Endodermal cell (in vitro differentiated cells): ENCODE results near the gene ZSWIM8. TPM values are rescaled to one million over a fixed set of nuclear protein-coding genes. Genes with fewer than 3 reads are reported as not detected.

Source experiments
- DNase-seq: peaks from one replicate; pipeline ENCODE4 v3.0.0-alpha.2; 2017
- H3K27ac ChIP-seq: 2 replicates; pipeline ENCODE4 v1.5.1; 2013; ENCODE audit warnings: mild to moderate bottlenecking, low read depth, low read length, moderate library complexity
- H3K27me3 ChIP-seq: 2 replicates; pipeline ENCODE4 v1.6.1; 2013; ENCODE audit warnings: mild to moderate bottlenecking, low read length, moderate library complexity; ENCODE audit not compliant: insufficient read depth, control insufficient read depth, poor library complexity, severe bottlenecking
- H3K36me3 ChIP-seq: 2 replicates; pipeline ENCODE4 v1.7.0; 2013; ENCODE audit warnings: mild to moderate bottlenecking, low read length, moderate library complexity; ENCODE audit not compliant: control insufficient read depth, insufficient read depth
- H3K4me1 ChIP-seq: one replicate; pipeline ENCODE4 v1.7.0; 2013; ENCODE audit warnings: low read length; ENCODE audit not compliant: control insufficient read depth, insufficient read depth
- H3K4me3 ChIP-seq: 2 replicates; pipeline ENCODE4 v1.5.1; 2013; ENCODE audit warnings: mild to moderate bottlenecking, low read length, moderate library complexity
- H3K9ac ChIP-seq: 2 replicates; pipeline ENCODE4 v1.6.1; 2013; ENCODE audit warnings: mild to moderate bottlenecking, low read length, moderate library complexity; ENCODE audit not compliant: poor library complexity, severe bottlenecking; ENCODE audit errors: extremely low read depth
- H3K9me3 ChIP-seq: 2 replicates; pipeline ENCODE4 v1.6.1; 2013; ENCODE audit warnings: mild to moderate bottlenecking, low read length, moderate library complexity; ENCODE audit not compliant: control insufficient read depth
- H3K27ac Mint-ChIP-seq: 2 replicates; pipeline ENCODE4 v1.8.0; 2020; ENCODE audit warnings: mixed read lengths
- H3K27me3 Mint-ChIP-seq: 2 replicates; pipeline ENCODE4 v1.8.0; 2021; ENCODE audit warnings: mild to moderate bottlenecking, mixed read lengths; ENCODE audit not compliant: insufficient read depth
- H3K36me3 Mint-ChIP-seq: 2 replicates; pipeline ENCODE4 v1.8.0; 2020; ENCODE audit warnings: low read depth, mixed read lengths
- H3K4me1 Mint-ChIP-seq: 2 replicates; pipeline ENCODE4 v1.8.0; 2020; ENCODE audit warnings: mixed read lengths
- H3K4me3 Mint-ChIP-seq: 2 replicates; pipeline ENCODE4 v1.8.0; 2020; ENCODE audit warnings: mild to moderate bottlenecking, moderate library complexity, mixed read lengths
- H3K9me3 Mint-ChIP-seq: 2 replicates; pipeline ENCODE4 v1.8.0; 2020; ENCODE audit warnings: mild to moderate bottlenecking, mixed read lengths
- CTCF ChIP-seq: fragments of 200-600 bp; sonication (generic); conservative IDR thresholded peaks from 2 replicates; pipeline ENCODE4 v1.5.0; 2021; ENCODE audit warnings: antibody characterized with exemption, mild to moderate bottlenecking
- WGBS, 2 experiments: methylation state at CpG; one replicate each; pipeline versions ENCODE4 v1.1.5 to v1.1.7; 2013; ENCODE audit warnings: missing lambda C conversion rate in 2 of 2, mixed read lengths in 1 of 2; ENCODE audit not compliant: insufficient coverage in 1 of 2, insufficient read length in 1 of 2; 5-methylcytosine and 5-hydroxymethylcytosine counted together
- total RNA-seq, 2 donors: library from RNA; stranded (reverse); fragmentation: NEBNext Ultra II Directional in 1 of 2; extraction: Animal tissue kit (Norgen Biotek cat#: 25700) in 1 of 2; gene quantifications; 2 replicates in 1 of 2; 3 replicates in 1 of 2; pipeline ENCODE4 v1.2.1, GENCODE V29; 2021

The ZSWIM8 gene
- total RNA-seq, 2 donors from 2014 or later, result 75.9 to 79.8 TPM

GRCh38 chr10:73780966-73781365 lies 4.4 kb upstream of the ZSWIM8 start:
- no peak for TF ChIP-seq CTCF
- Mint-ChIP-seq H3K4me1 (peaks cover 18% of the 10 kb centered on the region), H3K27ac (peak overlapping the region; percentile 66), H3K27me3 (no peaks in the 10 kb centered on the region), H3K9me3 (no peaks in the 10 kb centered on the region), H3K36me3 (peaks cover 14% of the 10 kb centered on the region), H3K4me3 (peak overlapping the region; percentile 89)
- H3K27ac ChIP-seq, result no peak overlapping the region
- 52 to 54% methylated on average over 11 of the region's 11 CpGs for WGBS, 2 experiments
- H3K27me3 ChIP-seq, result no peaks in the 10 kb centered on the region
- H3K36me3 ChIP-seq, result peaks cover 29% of the 10 kb centered on the region
- peak overlapping the region; percentile 89 for H3K4me3 ChIP-seq
- DNase-seq, result no peak
- H3K4me1 ChIP-seq, result peaks cover 5% of the 10 kb centered on the region
- H3K9ac ChIP-seq, result peak overlapping the region; percentile 72
- H3K9me3 ChIP-seq, result no peaks in the 10 kb centered on the region

GRCh38 chr10:73781548-73781878 lies 3.9 kb upstream of the ZSWIM8 start:
- TF ChIP-seq CTCF, result no peak
- Histone ChIP-seq H3K9me3 (no peaks in the 10 kb centered on the region), H3K9ac (peak overlapping the region; percentile 72), H3K27me3 (no peaks in the 10 kb centered on the region), H3K4me1 (peaks cover 6% of the 10 kb centered on the region), H3K36me3 (peaks cover 29% of the 10 kb centered on the region), H3K27ac (peak overlapping the region; percentile 74), H3K4me3 (peak overlapping the region; percentile 89)
- peaks cover 13% of the 10 kb centered on the region for H3K36me3 Mint-ChIP-seq
- H3K9me3 Mint-ChIP-seq, result no peaks in the 10 kb centered on the region
- H3K27me3 Mint-ChIP-seq, result no peaks in the 10 kb centered on the region
- H3K27ac Mint-ChIP-seq, result peak overlapping the region; percentile 96
- no peak for DNase-seq
- H3K4me1 Mint-ChIP-seq, result peaks cover 23% of the 10 kb centered on the region
- WGBS, 2 experiments, result 0 to 5% methylated on average over 7 to 14 of the region's 14 CpGs
- H3K4me3 Mint-ChIP-seq, result peak overlapping the region; percentile 89

- TF ChIP-seq CTCF, result no peak
- Histone ChIP-seq H3K27ac (peak within 1 kb of the TSS; percentile 74), H3K27me3 (no peaks in the 10 kb centered on the region), H3K4me1 (peaks cover 7% of the 10 kb centered on the region), H3K4me3 (peak within 1 kb of the TSS; percentile 89), H3K9me3 (no peaks in the 10 kb centered on the region), H3K36me3 (peaks cover 24% of the 10 kb centered on the region), H3K9ac (peak within 1 kb of the TSS; percentile 72)
- 0 to 1% methylated on average over 28 to 57 of the region's 57 CpGs for WGBS, 2 experiments
- peak within 1 kb of the TSS; percentile 89 for H3K4me3 Mint-ChIP-seq
- H3K4me1 Mint-ChIP-seq, result peaks cover 25% of the 10 kb centered on the region
- H3K27me3 Mint-ChIP-seq, result no peaks in the 10 kb centered on the region
- peak; percentile 97 for DNase-seq
- H3K36me3 Mint-ChIP-seq, result peaks cover 10% of the 10 kb centered on the region
- no peaks in the 10 kb centered on the region for H3K9me3 Mint-ChIP-seq
- peak within 1 kb of the TSS; percentile 96 for H3K27ac Mint-ChIP-seq
Measured at GRCh38 chr10:73781879-73782748, 3.3 kb upstream of the ZSWIM8 start, which contains the start of gene CHCHD1. TSS of gene CHCHD1 (plus strand) at chr10:73782048. CDS start at chr10:73782076, 28 bp downstream.
